ENCODE results near the gene ABHD15.

- TF ChIP-seq EZH2 (IDR thresholded peaks at IDR 0.05; ENCODE audit: insufficient read depth, poor library complexity, severe bottlenecking) (no peak), EZH2phosphoT487 (IDR thresholded peaks at IDR 0.05; ENCODE audit: insufficient read depth, low read depth) (no peak)
Observed at GRCh38 chr17:29589524-29590410, 22.9 kb upstream of the ABHD15 start, which contains the start of gene GIT1.
